Heart left ventricle (tissue), 13 donors: ENCODE measurements around the gene ERI3.

Experiments used
- POLR2A ChIP-seq, 2 donors: fragments of 450-650 bp; IDR thresholded peaks; one replicate each; pipeline ENCODE4 v1.6.1; 2017; ENCODE audit warnings: antibody characterized with exemption in 2 of 2, mild to moderate bottlenecking in 2 of 2, moderate library complexity in 2 of 2
- TF ChIP-seq, protein P1 (sequence below), 12 donors: fragments of 200-600 bp; sonication (generic) in 4 of 12; IDR thresholded peaks; one replicate each; pipeline versions ENCODE4 v1.5.0 to v1.8.0; 2018 to 2022; ENCODE audit warnings: antibody characterized with exemption in 12 of 12, mild to moderate bottlenecking in 5 of 12
- donor health status: ischemic (EF 13 %, LVEDD 7.1; RV severe dilation, severe dysfunction).
- donor health status: DM: no; HTN: yes; CAD: no.
- donor health status: DM: no; HTN: no; CAD: no.
- donor health status: ischemic (EF 25% LVEDD 6.9; RV normal size, moderate dysfunction).
- donor health status: ischemic (EF 25% LVEDD 5.7; RV mildly dilated, moderate dysfunction).
- donor health status: ischemic (EF 35%, LVEDD 5.7; RV mildly dilated, moderate dysfunction).
- donor health status: nonischemic (EF 11% LVEDD 7.7; RV severe dilation, severe dysfunction).
- donor health status: DM: yes; HTN: yes; CAD: no.
- donor health status: PGD.
- donor health status: ischemic (EF 29% LVEDD 5.4; RV normal size, mild dysfunction).
- donor health status: nonischemic (EF 23%, LVEDD 6.1; RV moderate dilation, normal function).

DNA sequence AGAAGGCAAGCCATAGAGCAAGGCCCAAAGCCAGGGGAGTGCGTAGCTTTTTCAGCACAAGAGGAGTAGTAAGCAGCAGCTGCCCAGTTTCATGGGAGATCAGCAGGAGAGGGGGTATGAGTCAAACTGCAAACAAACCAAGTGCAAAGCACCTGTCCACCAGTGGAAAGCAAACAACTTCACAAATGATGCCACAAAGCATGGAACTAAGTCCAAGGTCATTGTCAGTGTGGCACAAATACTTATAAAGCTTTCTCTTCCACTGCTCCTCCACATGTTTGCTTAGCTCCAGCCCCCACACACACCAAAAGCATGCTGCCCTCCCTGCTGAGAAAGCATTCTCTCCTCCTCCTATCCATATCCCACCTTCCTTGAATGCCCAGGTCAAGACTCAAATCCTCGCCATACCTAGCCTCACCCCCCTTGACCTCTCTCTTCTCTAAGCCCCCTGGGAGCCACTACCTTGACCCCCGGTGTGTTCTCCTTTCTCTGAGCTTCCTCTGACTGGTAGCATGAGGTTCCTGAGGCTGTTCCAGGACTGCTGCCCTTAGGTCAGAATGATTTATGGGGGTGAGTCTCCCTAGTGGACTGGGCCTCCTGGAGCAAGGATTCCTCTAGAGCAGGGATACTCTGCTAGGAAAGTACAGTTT, 71.4 kb downstream of the ERI3 start:
- TF ChIP-seq, protein P1, sequence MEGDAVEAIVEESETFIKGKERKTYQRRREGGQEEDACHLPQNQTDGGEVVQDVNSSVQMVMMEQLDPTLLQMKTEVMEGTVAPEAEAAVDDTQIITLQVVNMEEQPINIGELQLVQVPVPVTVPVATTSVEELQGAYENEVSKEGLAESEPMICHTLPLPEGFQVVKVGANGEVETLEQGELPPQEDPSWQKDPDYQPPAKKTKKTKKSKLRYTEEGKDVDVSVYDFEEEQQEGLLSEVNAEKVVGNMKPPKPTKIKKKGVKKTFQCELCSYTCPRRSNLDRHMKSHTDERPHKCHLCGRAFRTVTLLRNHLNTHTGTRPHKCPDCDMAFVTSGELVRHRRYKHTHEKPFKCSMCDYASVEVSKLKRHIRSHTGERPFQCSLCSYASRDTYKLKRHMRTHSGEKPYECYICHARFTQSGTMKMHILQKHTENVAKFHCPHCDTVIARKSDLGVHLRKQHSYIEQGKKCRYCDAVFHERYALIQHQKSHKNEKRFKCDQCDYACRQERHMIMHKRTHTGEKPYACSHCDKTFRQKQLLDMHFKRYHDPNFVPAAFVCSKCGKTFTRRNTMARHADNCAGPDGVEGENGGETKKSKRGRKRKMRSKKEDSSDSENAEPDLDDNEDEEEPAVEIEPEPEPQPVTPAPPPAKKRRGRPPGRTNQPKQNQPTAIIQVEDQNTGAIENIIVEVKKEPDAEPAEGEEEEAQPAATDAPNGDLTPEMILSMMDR (IDR thresholded peaks at IDR 0.05), result no peak
- no peak for TF ChIP-seq POLR2A (IDR thresholded peaks at IDR 0.05)
